Spleen (tissue), 3 donors: ENCODE results near the gene UROC1.

Experiments used
- POLR2A ChIP-seq, 3 donors: fragments of 450-650 bp; IDR thresholded peaks; one replicate each; pipeline ENCODE4 v1.5.1; 2017; ENCODE audit warnings: antibody characterized with exemption in 3 of 3, mild to moderate bottlenecking in 1 of 3
- POLR2AphosphoS5 ChIP-seq, 3 donors: sonication (generic); formaldehyde crosslinking; IDR thresholded peaks; one replicate each; pipeline ENCODE4 v1.5.1; 2017; ENCODE audit warnings: antibody characterized with exemption in 3 of 3

DNA sequence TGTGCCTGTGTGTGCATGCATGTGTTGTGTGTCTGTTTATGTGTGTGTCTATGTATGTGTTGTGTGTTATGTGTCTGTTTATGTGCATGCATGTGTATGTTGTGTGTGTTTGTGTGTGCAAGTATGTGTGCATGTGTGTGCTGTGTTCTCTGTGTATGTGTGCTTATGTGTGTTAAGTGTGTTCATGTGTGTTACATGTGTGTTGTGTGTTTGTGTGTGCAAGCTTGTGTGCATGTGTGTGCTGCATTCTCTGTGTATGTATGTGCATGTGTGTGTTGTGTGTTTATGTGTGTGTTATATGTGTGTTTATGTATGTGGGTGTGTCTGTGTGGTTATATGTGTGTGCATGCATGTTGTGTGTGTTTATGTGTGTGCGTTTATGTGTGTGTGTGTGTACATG lies 14.9 kb downstream of the UROC1 start:
- TF ChIP-seq POLR2A (IDR thresholded peaks at IDR 0.05) (no peak), POLR2AphosphoS5 (IDR thresholded peaks at IDR 0.05) (no peak)
